Activated naive CD4-positive, alpha-beta T cell treated with anti-CD3 and anti-CD28 coated beads for 36 hours (primary cell): ENCODE results near the gene GJD3. TPM values are rescaled to one million over a fixed set of nuclear protein-coding genes. Genes with fewer than 3 reads are reported as not detected.
"Not testable (repeated sequence)": the region's sequence is repeated elsewhere in the genome, so short reads cannot be mapped to it uniquely, and the experiment has no call there.

Experiments
- CTCF ChIA-PET: fragments of 350-600 bp; sonication (Branson Sonifier 250); formaldehyde crosslinking; loops from one replicate; lab custom pipeline; 2021; ENCODE audit warnings: antibody characterized with exemption; lab: Charles Lee
- DNase-seq: peaks from one replicate; pipeline ENCODE4 v3.0.0-alpha.2; 2020
- H3K27ac Mint-ChIP-seq: one replicate; pipeline ENCODE4 v1.8.0; 2021; ENCODE audit warnings: mild to moderate bottlenecking, mixed read lengths
- H3K27me3 Mint-ChIP-seq: one replicate; pipeline ENCODE4 v1.8.0; 2021; ENCODE audit warnings: low read depth, mixed read lengths
- H3K36me3 Mint-ChIP-seq: one replicate; pipeline ENCODE4 v1.8.0; 2021; ENCODE audit warnings: low read depth, mixed read lengths
- H3K4me1 Mint-ChIP-seq: one replicate; pipeline ENCODE4 v1.8.0; 2021; ENCODE audit warnings: low read depth, mixed read lengths
- H3K4me3 Mint-ChIP-seq: one replicate; pipeline ENCODE4 v1.8.0; 2021; ENCODE audit warnings: mild to moderate bottlenecking, moderate library complexity, mixed read lengths
- H3K9me3 Mint-ChIP-seq: one replicate; pipeline ENCODE4 v1.8.0; 2021; ENCODE audit warnings: mixed read lengths
- intact Hi-C: fragments of 100-400 bp; cut with micrococcal nuclease; formaldehyde crosslinking; loops from one replicate; pipeline ENCODE4 v1.15.1; 2023
- total RNA-seq, 2 experiments: library from RNA; stranded (reverse); gene quantifications; one replicate each; pipeline ENCODE4 v1.2.3, GENCODE V29; 2021

Gene GJD3
- total RNA-seq, 2 experiments from 2014 or later: not detected

- DNase-seq: no peak
- H3K36me3 Mint-ChIP-seq: no peaks in the 10 kb centered on the region
- intact Hi-C loops: no loop called here
- peaks cover 14% of the 10 kb centered on the region for H3K4me1 Mint-ChIP-seq
- no peak overlapping the region for H3K27ac Mint-ChIP-seq
- no peak overlapping the region for H3K4me3 Mint-ChIP-seq
- no peaks in the 10 kb centered on the region for H3K9me3 Mint-ChIP-seq
- H3K27me3 Mint-ChIP-seq: no peaks in the 10 kb centered on the region
- CTCF ChIA-PET: no interaction called here
Observed at GRCh38 chr17:40378966-40379365, 14.4 kb upstream of the GJD3 start.

DNA sequence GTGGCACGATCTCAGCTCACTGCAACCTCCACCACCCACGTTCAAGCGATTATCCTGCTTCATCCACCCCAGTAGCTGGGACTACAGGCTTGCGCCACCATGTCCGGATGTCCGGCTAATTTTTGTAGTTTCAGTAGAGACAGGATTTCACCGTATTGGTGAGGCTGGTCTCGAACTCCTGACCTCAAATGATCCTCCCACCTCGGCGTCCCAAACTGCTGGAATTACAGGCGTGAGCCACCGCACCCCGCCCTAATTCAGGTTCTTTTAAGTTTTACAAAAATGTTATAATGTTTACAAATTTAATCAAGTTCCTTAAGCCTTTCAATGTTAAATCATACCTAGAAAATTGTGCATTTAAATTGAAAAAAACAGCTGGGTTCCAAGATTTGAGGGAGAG is 13.3 kb upstream of the GJD3 start:
- peaks cover 25% of the 10 kb centered on the region for H3K4me1 Mint-ChIP-seq
- H3K9me3 Mint-ChIP-seq: no peaks in the 10 kb centered on the region
- H3K36me3 Mint-ChIP-seq: no peaks in the 10 kb centered on the region
- H3K27me3 Mint-ChIP-seq: no peaks in the 10 kb centered on the region
- H3K4me3 Mint-ChIP-seq: no peak overlapping the region
- intact Hi-C loops: no loop called here
- H3K27ac Mint-ChIP-seq: no peak overlapping the region
- no peak for DNase-seq
- CTCF ChIA-PET: interaction anchor here (0.8 kb wide), 1 partner anchor 222 kb away, joined by 3 read pairs; no protein-coding TSS in a partner anchor

GRCh38 chr17:40376541-40376940 is 12.0 kb upstream of the GJD3 start:
- not testable (repeated sequence) for H3K27me3 Mint-ChIP-seq, H3K36me3 Mint-ChIP-seq
- CTCF ChIA-PET: interaction anchor here (0.9 kb wide), 1 partner anchor 188 kb away, joined by 3 read pairs; the partner anchor contains the start of gene CCR7

DNA sequence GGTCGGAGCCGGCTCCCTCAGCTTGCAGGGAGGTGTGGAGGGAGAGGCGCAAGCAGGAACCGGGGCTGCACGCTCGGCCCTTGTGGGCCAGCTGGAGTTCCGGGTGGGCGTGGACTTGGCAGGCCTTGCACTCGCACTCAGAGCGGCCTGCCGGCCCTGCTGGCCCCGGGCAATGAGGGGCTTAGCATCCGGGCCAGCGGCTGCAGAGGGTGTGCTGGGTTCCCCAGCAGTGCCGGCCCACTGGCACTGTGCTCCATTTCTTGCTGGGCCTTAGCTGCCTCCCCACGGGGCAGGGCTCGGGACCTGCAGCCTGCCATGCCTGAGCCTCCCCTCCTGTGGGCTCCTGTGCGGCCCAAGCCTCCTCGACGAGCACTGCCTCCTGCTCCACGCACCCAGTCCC is 11.2 kb upstream of the GJD3 start:
- peaks cover 39% of the 10 kb centered on the region for H3K4me1 Mint-ChIP-seq
- H3K4me3 Mint-ChIP-seq, DNase-seq, intact Hi-C loops, H3K36me3 Mint-ChIP-seq, H3K27me3 Mint-ChIP-seq, H3K27ac Mint-ChIP-seq, H3K9me3 Mint-ChIP-seq: not testable (repeated sequence)
- CTCF ChIA-PET: interaction anchor here (1.1 kb wide), 1 partner anchor 184 kb away, joined by 3 read pairs; no protein-coding TSS in a partner anchor

More at GRCh38 chr17:40376541-40376940, 12.0 kb upstream of the GJD3 start:
- H3K4me1 Mint-ChIP-seq: peaks cover 34% of the 10 kb centered on the region
- DNase-seq: peak; percentile 22
- H3K9me3 Mint-ChIP-seq, H3K4me3 Mint-ChIP-seq, intact Hi-C loops, H3K27ac Mint-ChIP-seq: not testable (repeated sequence)

- Mint-ChIP-seq H3K4me1 (peaks cover 39% of the 10 kb centered on the region), H3K4me3 (no peak overlapping the region), H3K27ac (no peak overlapping the region), H3K27me3 (no peaks in the 10 kb centered on the region), H3K9me3 (no peaks in the 10 kb centered on the region), H3K36me3 (no peaks in the 10 kb centered on the region)
- CTCF ChIA-PET: interaction anchor here (0.5 to 3.6 kb wide), 3 partner anchors 12 to 185 kb away, joined by 3 to 15 read pairs (median 3); no protein-coding TSS in a partner anchor
- no peak for DNase-seq
- intact Hi-C loops: loop anchor here (5.0 kb wide), 1 partner anchor 237 kb away; no protein-coding TSS in a partner anchor
Observed at GRCh38 chr17:40374821-40375498, 10.4 kb upstream of the GJD3 start.

- no peak overlapping the region for H3K4me3 Mint-ChIP-seq
- H3K36me3 Mint-ChIP-seq: no peaks in the 10 kb centered on the region
- H3K27ac Mint-ChIP-seq: peak overlapping the region; percentile 64
- no peaks in the 10 kb centered on the region for H3K27me3 Mint-ChIP-seq
- DNase-seq: no peak
- H3K9me3 Mint-ChIP-seq: no peaks in the 10 kb centered on the region
- CTCF ChIA-PET: interaction anchor here (3.6 kb wide), 1 partner anchor 11 kb away, joined by 15 read pairs; no protein-coding TSS in a partner anchor
- intact Hi-C loops: loop anchor here (5.0 kb wide), 1 partner anchor 238 kb away; no protein-coding TSS in a partner anchor
- H3K4me1 Mint-ChIP-seq: peaks cover 39% of the 10 kb centered on the region
Observed at GRCh38 chr17:40373999-40374398, 9.5 kb upstream of the GJD3 start.

- CTCF ChIA-PET: interaction anchor here (0.6 to 3.6 kb wide), 4 partner anchors 11 to 242 kb away, joined by 3 to 15 read pairs (median 3); no protein-coding TSS in a partner anchor
- no peak overlapping the region for H3K4me3 Mint-ChIP-seq
Observed at GRCh38 chr17:40373324-40373723, 8.8 kb upstream of the GJD3 start.

DNA sequence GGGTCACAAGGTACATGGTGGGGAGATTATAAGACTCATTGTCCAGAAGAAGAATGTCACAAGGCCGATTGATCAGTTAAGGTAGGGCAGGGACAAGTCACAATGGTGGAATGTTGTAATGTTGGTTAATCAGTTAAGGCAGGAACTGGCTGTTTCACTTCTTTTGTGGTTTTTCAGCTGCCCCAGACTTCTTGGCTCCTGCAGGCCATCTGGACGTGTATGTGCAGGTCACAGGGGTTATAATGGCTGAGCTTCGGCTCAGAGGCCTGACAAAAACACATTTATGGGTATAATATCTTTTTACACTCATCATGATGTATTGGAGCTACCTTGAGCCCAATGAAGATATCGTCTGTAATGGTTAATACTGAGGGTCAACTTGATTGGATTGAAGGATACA is 8.1 kb upstream of the GJD3 start:
- H3K27ac Mint-ChIP-seq, DNase-seq, H3K36me3 Mint-ChIP-seq, H3K4me3 Mint-ChIP-seq, H3K27me3 Mint-ChIP-seq, H3K9me3 Mint-ChIP-seq: not testable (repeated sequence)
- intact Hi-C loops: loop anchor here (5.0 kb wide), 1 partner anchor 240 kb away; no protein-coding TSS in a partner anchor
- CTCF ChIA-PET: interaction anchor here (0.6 to 3.6 kb wide), 3 partner anchors 10 to 242 kb away, joined by 3 to 15 read pairs (median 3); no protein-coding TSS in a partner anchor
- peaks cover 39% of the 10 kb centered on the region for H3K4me1 Mint-ChIP-seq

More at GRCh38 chr17:40373324-40373723, 8.8 kb upstream of the GJD3 start:
- no peaks in the 10 kb centered on the region for H3K27me3 Mint-ChIP-seq
- no peak for DNase-seq
- H3K36me3 Mint-ChIP-seq: no peaks in the 10 kb centered on the region
- peaks cover 39% of the 10 kb centered on the region for H3K4me1 Mint-ChIP-seq
- intact Hi-C loops: loop anchor here (5.0 kb wide), 1 partner anchor 239 kb away; no protein-coding TSS in a partner anchor
- peak overlapping the region; percentile 64 for H3K27ac Mint-ChIP-seq
- H3K9me3 Mint-ChIP-seq: no peaks in the 10 kb centered on the region

GRCh38 chr17:40372031-40372430 is 7.5 kb upstream of the GJD3 start:
- intact Hi-C loops: loop anchor here (5.0 kb wide), 1 partner anchor 240 kb away; no protein-coding TSS in a partner anchor
- Mint-ChIP-seq H3K4me3 (no peak overlapping the region), H3K36me3 (no peaks in the 10 kb centered on the region), H3K27me3 (no peaks in the 10 kb centered on the region), H3K9me3 (no peaks in the 10 kb centered on the region), H3K4me1 (peaks cover 38% of the 10 kb centered on the region), H3K27ac (no peak overlapping the region)
- CTCF ChIA-PET: interaction anchor here (1.2 to 3.6 kb wide), 3 partner anchors 9 to 41 kb away, joined by 3 to 15 read pairs (median 3); no protein-coding TSS in a partner anchor
- DNase-seq: no peak

DNA sequence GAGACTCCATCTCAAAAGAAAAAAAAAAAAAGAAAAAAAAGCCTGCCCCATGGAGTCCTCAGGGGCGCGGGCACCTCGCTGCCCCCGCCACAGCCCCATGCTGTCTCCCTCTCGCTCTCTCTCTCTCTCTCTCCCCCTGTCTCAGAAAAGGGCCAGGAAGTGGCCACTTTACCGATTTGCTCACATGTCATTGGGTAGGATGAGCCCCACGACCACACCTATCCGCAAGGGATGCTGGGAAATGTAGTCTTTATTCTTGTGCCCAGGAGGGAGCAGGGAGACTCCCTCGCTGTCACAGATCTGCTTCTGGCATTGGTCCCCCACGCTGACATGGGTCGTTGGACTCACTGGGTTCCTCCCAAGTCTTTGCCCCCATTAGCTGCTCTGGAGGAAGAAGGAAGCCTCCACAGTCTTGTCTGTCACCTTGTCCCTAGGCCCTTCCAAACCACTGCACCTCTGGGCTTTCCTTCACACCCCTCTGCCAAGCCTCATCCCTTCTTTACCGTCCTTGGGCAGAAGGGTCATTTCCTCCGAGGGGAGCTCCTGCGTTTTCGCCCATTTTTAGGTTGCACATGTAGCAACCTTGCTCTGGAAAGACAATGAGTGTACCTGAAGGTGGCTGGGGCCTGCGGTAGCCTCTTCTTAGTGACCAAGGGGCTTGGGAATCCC is 6.9 kb upstream of the GJD3 start:
- Mint-ChIP-seq H3K27me3 (no peaks in the 10 kb centered on the region), H3K27ac (no peak overlapping the region), H3K9me3 (no peaks in the 10 kb centered on the region), H3K4me3 (no peak overlapping the region), H3K4me1 (peaks cover 32% of the 10 kb centered on the region), H3K36me3 (no peaks in the 10 kb centered on the region)
- CTCF ChIA-PET: interaction anchor here (1.3 to 3.6 kb wide), 2 partner anchors 9 to 13 kb away, joined by 3 to 15 read pairs; no protein-coding TSS in a partner anchor
- intact Hi-C loops: loop anchor here (5.0 kb wide), 1 partner anchor 241 kb away; no protein-coding TSS in a partner anchor
- DNase-seq: peak; percentile 44

GRCh38 chr17:40369923-40370322 is 5.4 kb upstream of the GJD3 start:
- DNase-seq: no peak
- Mint-ChIP-seq H3K9me3 (no peaks in the 10 kb centered on the region), H3K27ac (no peak overlapping the region), H3K4me1 (peaks cover 32% of the 10 kb centered on the region), H3K27me3 (no peaks in the 10 kb centered on the region), H3K36me3 (no peaks in the 10 kb centered on the region), H3K4me3 (no peak overlapping the region)
- CTCF ChIA-PET: interaction anchor here (1.4 to 1.5 kb wide), 2 partner anchors 162 to 190 kb away, joined by 4 read pairs; no protein-coding TSS in a partner anchor
- intact Hi-C loops: loop anchor here (5.0 kb wide), 1 partner anchor 242 kb away; no protein-coding TSS in a partner anchor

GRCh38 chr17:40367728-40368127 is 3.2 kb upstream of the GJD3 start:
- H3K27ac Mint-ChIP-seq, DNase-seq, H3K27me3 Mint-ChIP-seq, H3K36me3 Mint-ChIP-seq, H3K4me3 Mint-ChIP-seq, intact Hi-C loops, H3K9me3 Mint-ChIP-seq: not testable (repeated sequence)
- H3K4me1 Mint-ChIP-seq: peaks cover 14% of the 10 kb centered on the region
- CTCF ChIA-PET: interaction anchor here (0.6 to 1.5 kb wide), 2 partner anchors 108 to 1300 kb away, joined by 3 read pairs; no protein-coding TSS in a partner anchor
